ENCODE data around the gene KCTD19. TPM values are rescaled to one million over a fixed set of nuclear protein-coding genes. Genes with fewer than 3 reads are reported as not detected.

KCTD19 gene
- total RNA-seq, 1 experiment from 2014 or later, result not detected

DNA sequence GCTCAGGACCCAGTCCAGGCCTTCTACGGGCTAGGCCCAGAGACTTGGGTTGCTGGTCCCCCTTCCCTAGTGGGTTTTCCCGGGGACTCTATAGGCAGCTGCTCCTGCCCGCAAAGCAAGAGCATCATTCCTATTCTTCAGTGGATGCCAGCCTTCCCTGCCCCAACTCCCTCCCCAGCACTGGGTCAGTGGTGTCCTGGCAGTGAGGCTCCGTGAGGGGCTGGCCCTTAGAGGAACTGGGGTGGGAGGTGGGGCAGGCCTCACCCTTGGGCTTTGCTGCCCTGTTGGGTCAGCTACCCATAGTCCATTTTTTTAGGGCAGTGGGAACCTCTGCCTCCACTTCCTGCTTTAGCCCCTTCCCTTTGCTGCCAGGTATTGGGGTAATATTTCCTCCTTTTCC is 55.1 kb downstream of the KCTD19 start:
- TF ChIP-seq, protein P1, sequence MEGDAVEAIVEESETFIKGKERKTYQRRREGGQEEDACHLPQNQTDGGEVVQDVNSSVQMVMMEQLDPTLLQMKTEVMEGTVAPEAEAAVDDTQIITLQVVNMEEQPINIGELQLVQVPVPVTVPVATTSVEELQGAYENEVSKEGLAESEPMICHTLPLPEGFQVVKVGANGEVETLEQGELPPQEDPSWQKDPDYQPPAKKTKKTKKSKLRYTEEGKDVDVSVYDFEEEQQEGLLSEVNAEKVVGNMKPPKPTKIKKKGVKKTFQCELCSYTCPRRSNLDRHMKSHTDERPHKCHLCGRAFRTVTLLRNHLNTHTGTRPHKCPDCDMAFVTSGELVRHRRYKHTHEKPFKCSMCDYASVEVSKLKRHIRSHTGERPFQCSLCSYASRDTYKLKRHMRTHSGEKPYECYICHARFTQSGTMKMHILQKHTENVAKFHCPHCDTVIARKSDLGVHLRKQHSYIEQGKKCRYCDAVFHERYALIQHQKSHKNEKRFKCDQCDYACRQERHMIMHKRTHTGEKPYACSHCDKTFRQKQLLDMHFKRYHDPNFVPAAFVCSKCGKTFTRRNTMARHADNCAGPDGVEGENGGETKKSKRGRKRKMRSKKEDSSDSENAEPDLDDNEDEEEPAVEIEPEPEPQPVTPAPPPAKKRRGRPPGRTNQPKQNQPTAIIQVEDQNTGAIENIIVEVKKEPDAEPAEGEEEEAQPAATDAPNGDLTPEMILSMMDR (IDR thresholded peaks at IDR 0.05; ENCODE audit: insufficient read depth in 1 of 2, low read depth in 1 of 2, low read length in 1 of 2, severe bottlenecking in 1 of 2, unreplicated experiment in 1 of 2), result no peak
- Mint-ChIP-seq H3K4me3 (ENCODE audit: unreplicated experiment) (no peak overlapping the region), H3K36me3 (ENCODE audit: insufficient read depth, unreplicated experiment) (no peaks in the 10 kb centered on the region), H3K27ac (ENCODE audit: unreplicated experiment) (no peak overlapping the region), H3K27me3 (ENCODE audit: insufficient read depth, unreplicated experiment) (no peaks in the 10 kb centered on the region), H3K9me3 (ENCODE audit: unreplicated experiment) (no peaks in the 10 kb centered on the region), H3K4me1 (ENCODE audit: low read depth, unreplicated experiment) (peaks cover 9% of the 10 kb centered on the region)
- POLR2A ChIA-PET, result interaction anchor here (0.5 kb wide), 1 partner anchor 54 kb away, joined by 3 read pairs; no protein-coding TSS in a partner anchor
- CTCF ChIA-PET, result interaction anchor here (0.7 to 3.7 kb wide), 2 partner anchors 11 to 68 kb away, joined by 6 to 19 read pairs; no protein-coding TSS in a partner anchor
- Histone ChIP-seq H3K4me3 (ENCODE audit: low read depth, low read length) (no peak overlapping the region), H3K9me3 (no peaks in the 10 kb centered on the region), H3K4me1 (peaks cover 15% of the 10 kb centered on the region), H3K27me3 (replicated peaks; ENCODE audit: control insufficient read depth, insufficient read depth, low read length) (no peaks in the 10 kb centered on the region), H3K36me3 (ENCODE audit: control insufficient read depth, insufficient read depth, low read length) (no peaks in the 10 kb centered on the region)
- DNase-seq, result no peak
- BruUV-seq (replicated peaks), result no TSS peak
- intact Hi-C loops (cut with micrococcal nuclease; ENCODE audit: unreplicated experiment), result no loop called here

DNA sequence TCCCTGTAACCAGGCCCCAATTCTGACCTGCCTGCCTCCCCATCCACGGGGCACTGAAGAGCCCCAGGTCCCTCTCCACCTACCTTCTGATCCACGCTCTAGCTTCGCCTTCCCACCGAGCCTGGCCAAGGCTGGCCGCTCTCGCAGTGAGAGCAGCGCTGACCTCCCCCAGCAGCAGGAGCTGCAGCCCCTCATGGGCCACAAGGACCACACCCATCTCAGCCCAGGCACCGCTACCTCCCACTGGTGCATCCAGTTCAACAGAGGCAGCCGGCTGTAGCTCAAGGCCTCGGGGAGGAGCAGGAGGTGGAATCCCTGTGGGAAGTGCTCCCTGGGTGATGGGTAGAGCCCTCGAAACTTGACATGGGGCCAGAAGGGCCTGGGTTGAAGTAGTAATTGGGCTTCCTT is 55.6 kb downstream of the KCTD19 start:
- ChIA-PET POLR2A (interaction anchor here (0.5 kb wide), 1 partner anchor 24 kb away, joined by 6 read pairs; no protein-coding TSS in a partner anchor), CTCF (interaction anchor here (0.7 to 3.7 kb wide), 2 partner anchors 11 to 68 kb away, joined by 6 to 19 read pairs; no protein-coding TSS in a partner anchor)
- no peak for DNase-seq
- H3K36me3 Mint-ChIP-seq (ENCODE audit: insufficient read depth, unreplicated experiment), result no peaks in the 10 kb centered on the region
- no peak overlapping the region for H3K4me3 Mint-ChIP-seq (ENCODE audit: unreplicated experiment)
- TF ChIP-seq, protein P1 (IDR thresholded peaks at IDR 0.05; ENCODE audit: insufficient read depth in 1 of 2, low read depth in 1 of 2, low read length in 1 of 2, severe bottlenecking in 1 of 2, unreplicated experiment in 1 of 2), result no peak
- H3K27me3 Mint-ChIP-seq (ENCODE audit: insufficient read depth, unreplicated experiment), result no peaks in the 10 kb centered on the region
- peaks cover 15% of the 10 kb centered on the region for H3K4me1 ChIP-seq
- H3K27ac Mint-ChIP-seq (ENCODE audit: unreplicated experiment), result no peak overlapping the region
- no peaks in the 10 kb centered on the region for H3K27me3 ChIP-seq (replicated peaks; ENCODE audit: control insufficient read depth, insufficient read depth, low read length)
- no peak overlapping the region for H3K4me3 ChIP-seq (ENCODE audit: low read depth, low read length)
- no TSS peak for BruUV-seq (replicated peaks)
- H3K36me3 ChIP-seq (ENCODE audit: control insufficient read depth, insufficient read depth, low read length), result no peaks in the 10 kb centered on the region
- peaks cover 9% of the 10 kb centered on the region for H3K4me1 Mint-ChIP-seq (ENCODE audit: low read depth, unreplicated experiment)
- no peaks in the 10 kb centered on the region for H3K9me3 Mint-ChIP-seq (ENCODE audit: unreplicated experiment)
- no peaks in the 10 kb centered on the region for H3K9me3 ChIP-seq
- intact Hi-C loops (cut with micrococcal nuclease; ENCODE audit: unreplicated experiment), result no loop called here

DNA sequence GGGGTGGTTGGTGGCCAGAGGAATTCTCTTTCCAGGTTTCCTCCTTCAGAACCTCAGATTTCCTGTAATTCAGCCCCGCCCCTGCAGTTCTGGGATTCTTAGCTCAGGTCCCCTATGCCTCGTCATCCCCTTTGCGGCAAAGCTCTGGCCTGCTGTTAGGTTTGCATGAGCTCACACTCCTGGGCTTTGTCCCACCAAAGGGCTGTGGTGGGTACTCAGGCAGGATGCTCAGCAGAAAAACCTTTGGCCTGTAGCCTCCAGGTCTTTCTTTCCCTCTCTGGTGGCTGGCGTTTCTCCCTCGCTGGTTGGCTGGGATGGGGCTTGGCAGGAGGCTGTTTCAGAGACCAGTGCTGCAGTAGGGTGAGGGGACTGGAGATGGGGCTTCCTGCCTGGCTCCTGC is 56.8 kb downstream of the KCTD19 start:
- ChIA-PET POLR2A (no interaction called here), CTCF (interaction anchor here (0.5 to 3.7 kb wide), 4 partner anchors 9 to 43 kb away, joined by 3 to 19 read pairs (median 4); partner anchors contain the start of genes FHOD1 and TMEM208)
- no peaks in the 10 kb centered on the region for H3K36me3 Mint-ChIP-seq (ENCODE audit: insufficient read depth, unreplicated experiment)
- H3K4me1 Mint-ChIP-seq (ENCODE audit: low read depth, unreplicated experiment), result peaks cover 9% of the 10 kb centered on the region
- no peak for DNase-seq
- Histone ChIP-seq H3K27me3 (replicated peaks; ENCODE audit: control insufficient read depth, insufficient read depth, low read length) (no peaks in the 10 kb centered on the region), H3K9me3 (no peaks in the 10 kb centered on the region), H3K4me3 (ENCODE audit: low read depth, low read length) (no peak overlapping the region), H3K4me1 (peaks cover 15% of the 10 kb centered on the region), H3K36me3 (ENCODE audit: control insufficient read depth, insufficient read depth, low read length) (no peaks in the 10 kb centered on the region)
- TF ChIP-seq, protein P1 (IDR thresholded peaks at IDR 0.05; ENCODE audit: insufficient read depth in 1 of 2, low read depth in 1 of 2, low read length in 1 of 2, severe bottlenecking in 1 of 2, unreplicated experiment in 1 of 2), result no peak
- no peak overlapping the region for H3K4me3 Mint-ChIP-seq (ENCODE audit: unreplicated experiment)
- intact Hi-C loops (cut with micrococcal nuclease; ENCODE audit: unreplicated experiment), result no loop called here
- no TSS peak for BruUV-seq (replicated peaks)
- no peaks in the 10 kb centered on the region for H3K27me3 Mint-ChIP-seq (ENCODE audit: insufficient read depth, unreplicated experiment)
- no peaks in the 10 kb centered on the region for H3K9me3 Mint-ChIP-seq (ENCODE audit: unreplicated experiment)
- no peak overlapping the region for H3K27ac Mint-ChIP-seq (ENCODE audit: unreplicated experiment)
